ENCODE measurements around the gene ACTG1.

Gene ACTG1

DNA sequence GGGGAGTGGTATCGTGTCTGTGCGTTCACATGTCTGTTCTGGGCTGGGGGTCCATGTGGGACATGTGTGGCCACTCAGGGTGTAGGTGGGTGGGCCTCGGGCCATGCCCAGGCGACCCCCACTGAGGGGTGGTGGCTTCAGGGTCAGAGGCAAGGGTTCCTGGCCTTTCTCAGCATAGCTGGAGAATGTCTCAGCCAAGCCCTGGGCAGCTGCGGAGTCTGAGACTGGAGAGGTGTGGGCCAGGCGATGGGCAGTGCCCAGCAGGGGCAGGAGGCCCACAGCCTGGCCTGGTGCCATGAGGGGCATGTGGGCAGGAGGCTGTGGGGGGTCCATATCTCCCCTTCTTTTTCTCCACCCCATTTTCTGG is 16.8 kb upstream of the ACTG1 start:
- TF ChIP-seq, protein P1, sequence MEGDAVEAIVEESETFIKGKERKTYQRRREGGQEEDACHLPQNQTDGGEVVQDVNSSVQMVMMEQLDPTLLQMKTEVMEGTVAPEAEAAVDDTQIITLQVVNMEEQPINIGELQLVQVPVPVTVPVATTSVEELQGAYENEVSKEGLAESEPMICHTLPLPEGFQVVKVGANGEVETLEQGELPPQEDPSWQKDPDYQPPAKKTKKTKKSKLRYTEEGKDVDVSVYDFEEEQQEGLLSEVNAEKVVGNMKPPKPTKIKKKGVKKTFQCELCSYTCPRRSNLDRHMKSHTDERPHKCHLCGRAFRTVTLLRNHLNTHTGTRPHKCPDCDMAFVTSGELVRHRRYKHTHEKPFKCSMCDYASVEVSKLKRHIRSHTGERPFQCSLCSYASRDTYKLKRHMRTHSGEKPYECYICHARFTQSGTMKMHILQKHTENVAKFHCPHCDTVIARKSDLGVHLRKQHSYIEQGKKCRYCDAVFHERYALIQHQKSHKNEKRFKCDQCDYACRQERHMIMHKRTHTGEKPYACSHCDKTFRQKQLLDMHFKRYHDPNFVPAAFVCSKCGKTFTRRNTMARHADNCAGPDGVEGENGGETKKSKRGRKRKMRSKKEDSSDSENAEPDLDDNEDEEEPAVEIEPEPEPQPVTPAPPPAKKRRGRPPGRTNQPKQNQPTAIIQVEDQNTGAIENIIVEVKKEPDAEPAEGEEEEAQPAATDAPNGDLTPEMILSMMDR (IDR thresholded peaks at IDR 0.05; ENCODE audit: unreplicated experiment in 3 of 3) = no peak
- H3K4me3 Mint-ChIP-seq = no peak overlapping the region
- H3K36me3 Mint-ChIP-seq (ENCODE audit: low read depth) = no peaks in the 10 kb centered on the region
- peaks cover 7% of the 10 kb centered on the region for H3K27me3 Mint-ChIP-seq (ENCODE audit: low read depth)
- H3K27ac Mint-ChIP-seq = no peak overlapping the region
- no peaks in the 10 kb centered on the region for H3K9me3 Mint-ChIP-seq
- no peaks in the 10 kb centered on the region for H3K4me1 Mint-ChIP-seq

DNA sequence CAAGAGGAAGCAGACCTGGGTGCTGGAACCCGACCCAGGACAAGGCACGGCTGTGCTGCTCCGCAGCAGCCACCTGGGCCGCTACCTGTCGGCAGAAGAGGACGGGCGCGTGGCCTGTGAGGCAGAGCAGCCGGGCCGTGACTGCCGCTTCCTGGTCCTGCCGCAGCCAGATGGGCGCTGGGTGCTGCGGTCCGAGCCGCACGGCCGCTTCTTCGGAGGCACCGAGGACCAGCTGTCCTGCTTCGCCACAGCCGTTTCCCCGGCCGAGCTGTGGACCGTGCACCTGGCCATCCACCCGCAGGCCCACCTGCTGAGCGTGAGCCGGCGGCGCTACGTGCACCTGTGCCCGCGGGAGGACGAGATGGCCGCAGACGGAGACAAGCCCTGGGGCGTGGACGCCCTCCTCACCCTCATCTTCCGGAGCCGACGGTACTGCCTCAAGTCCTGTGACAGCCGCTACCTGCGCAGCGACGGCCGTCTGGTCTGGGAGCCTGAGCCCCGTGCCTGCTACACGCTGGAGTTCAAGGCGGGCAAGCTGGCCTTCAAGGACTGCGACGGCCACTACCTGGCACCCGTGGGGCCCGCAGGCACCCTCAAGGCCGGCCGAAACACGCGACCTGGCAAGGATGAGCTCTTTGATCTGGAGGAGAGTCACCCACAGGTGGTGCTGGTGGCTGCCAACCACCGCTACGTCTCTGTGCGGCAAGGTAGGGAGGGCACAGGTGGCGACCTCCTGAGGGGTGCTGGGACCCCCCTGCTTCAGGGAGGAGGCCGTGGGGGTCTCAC is 16.2 kb upstream of the ACTG1 start:
- no peaks in the 10 kb centered on the region for H3K36me3 Mint-ChIP-seq (ENCODE audit: low read depth)
- H3K4me3 Mint-ChIP-seq = no peak overlapping the region
- TF ChIP-seq, protein P1 (IDR thresholded peaks at IDR 0.05; ENCODE audit: unreplicated experiment in 3 of 3) = no peak
- H3K27ac Mint-ChIP-seq = no peak overlapping the region
- H3K27me3 Mint-ChIP-seq (ENCODE audit: low read depth) = peaks cover 7% of the 10 kb centered on the region
- H3K4me1 Mint-ChIP-seq = no peaks in the 10 kb centered on the region
- H3K9me3 Mint-ChIP-seq = no peaks in the 10 kb centered on the region

DNA sequence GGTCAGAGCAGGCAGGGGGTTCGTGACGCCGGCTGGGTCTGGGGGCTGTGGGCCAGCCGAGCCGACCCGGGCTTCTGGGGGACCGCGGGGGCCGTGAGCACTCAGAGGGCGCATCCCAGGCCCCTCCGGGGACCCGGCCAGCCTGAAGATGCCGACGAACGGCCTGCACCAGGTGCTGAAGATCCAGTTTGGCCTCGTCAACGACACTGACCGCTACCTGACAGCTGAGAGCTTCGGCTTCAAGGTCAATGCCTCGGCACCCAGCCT is 15.7 kb upstream of the ACTG1 start:
- Mint-ChIP-seq H3K9me3 (no peaks in the 10 kb centered on the region), H3K4me1 (peaks cover 2% of the 10 kb centered on the region), H3K4me3 (no peak overlapping the region), H3K27ac (no peak overlapping the region), H3K27me3 (ENCODE audit: low read depth) (peaks cover 5% of the 10 kb centered on the region), H3K36me3 (ENCODE audit: low read depth) (no peaks in the 10 kb centered on the region)
- TF ChIP-seq, protein P1 (IDR thresholded peaks at IDR 0.05; ENCODE audit: unreplicated experiment in 3 of 3) = no peak

DNA sequence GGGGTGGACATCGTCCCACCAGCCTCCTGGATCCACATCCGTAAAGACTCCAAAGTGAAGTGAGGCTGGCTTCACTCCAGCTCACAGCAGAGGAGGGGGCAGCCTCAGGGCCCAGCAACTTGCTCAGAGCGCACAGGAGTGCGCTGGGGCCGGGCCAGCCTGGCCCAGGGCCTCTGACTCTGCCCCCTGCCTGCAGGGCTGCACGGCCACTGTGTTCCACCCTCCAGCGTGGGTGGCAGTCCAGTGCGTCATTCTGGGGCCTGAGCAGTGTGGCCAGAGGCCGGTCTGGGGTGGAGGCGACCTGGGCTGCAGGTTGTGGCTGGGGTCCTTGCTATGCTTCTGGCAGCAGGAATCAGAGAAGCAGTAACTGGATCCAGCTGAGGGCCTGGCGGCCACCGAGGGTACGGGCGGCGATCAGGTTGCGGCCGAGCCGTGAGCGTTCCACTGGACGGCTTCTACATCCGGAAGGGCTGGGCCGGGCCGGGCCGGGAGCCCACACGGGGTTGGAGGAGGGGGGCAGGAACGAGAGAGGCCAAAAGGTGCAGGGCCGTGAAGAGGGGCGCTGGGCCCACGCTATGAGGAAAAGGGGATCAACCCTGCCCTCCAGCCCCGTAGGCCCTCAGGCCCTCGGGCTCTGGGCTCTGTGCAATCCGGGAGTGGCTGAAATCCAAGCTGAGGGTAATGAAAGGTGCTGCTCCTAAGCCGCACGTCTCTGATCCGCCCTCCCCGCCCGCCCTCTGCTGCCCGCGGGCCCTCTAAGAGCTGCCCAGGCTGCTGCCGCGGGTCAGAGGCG is 15.2 kb upstream of the ACTG1 start, which contains the start of gene FSCN2:
Gene FSCN2, plus strand, starts transcription at position 787 of the 793 bp plus-strand sequence. CDS start 155 bp downstream, outside the sequence.
- Mint-ChIP-seq H3K36me3 (ENCODE audit: low read depth) (no peaks in the 10 kb centered on the region), H3K4me1 (peaks cover 7% of the 10 kb centered on the region), H3K9me3 (no peaks in the 10 kb centered on the region), H3K4me3 (no peak within 1 kb of the TSS), H3K27me3 (ENCODE audit: low read depth) (peaks cover 8% of the 10 kb centered on the region), H3K27ac (no peak within 1 kb of the TSS)
- TF ChIP-seq, protein P1 (IDR thresholded peaks at IDR 0.05; ENCODE audit: unreplicated experiment in 3 of 3) = no peak

DNA sequence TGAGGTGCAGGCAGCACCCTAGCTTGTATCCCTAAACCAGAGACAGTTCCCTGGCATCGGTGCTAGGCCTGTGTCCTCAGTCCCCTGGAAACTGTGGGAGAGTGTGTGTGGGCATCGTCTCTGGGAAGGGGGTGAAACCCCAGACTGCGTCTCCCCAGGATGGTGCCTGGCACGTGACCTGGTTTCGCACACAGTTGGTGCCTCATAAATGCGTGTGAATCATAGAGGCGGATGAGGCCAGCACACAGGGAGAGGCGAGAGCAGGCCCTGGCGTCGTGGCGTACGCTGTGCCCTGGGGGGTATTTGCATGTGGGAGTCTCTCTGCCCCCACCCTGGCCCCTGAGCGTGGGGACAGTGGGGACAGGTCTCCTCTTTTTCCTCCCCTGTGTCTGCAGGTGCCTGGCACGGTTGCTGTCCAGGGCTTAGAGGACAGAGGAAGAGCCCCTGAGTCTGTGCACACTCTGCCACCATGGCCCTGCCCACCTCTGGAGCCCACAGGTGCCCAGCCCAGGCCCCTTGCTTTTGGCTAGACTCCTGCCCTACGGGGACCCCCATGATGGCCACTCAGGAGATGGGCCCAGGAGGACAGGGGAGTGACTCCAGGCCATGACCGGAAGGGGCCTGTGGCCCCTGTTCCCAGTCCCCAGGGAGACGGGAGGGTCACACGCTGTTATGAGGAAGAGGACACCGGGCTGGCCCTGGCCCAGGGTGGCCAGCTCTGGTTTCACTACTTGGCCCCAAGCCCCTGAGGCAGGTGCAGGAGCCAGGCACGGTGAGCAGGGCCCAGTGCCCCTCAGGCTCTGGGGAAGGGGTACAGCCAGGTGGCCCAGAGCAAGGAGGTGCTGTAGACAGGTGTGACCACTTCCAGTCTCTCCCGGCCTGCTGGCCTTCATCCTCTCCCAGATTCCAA is 14.3 kb upstream of the ACTG1 start:
- H3K27me3 Mint-ChIP-seq (ENCODE audit: low read depth) = peaks cover 13% of the 10 kb centered on the region
- H3K4me1 Mint-ChIP-seq = peaks cover 13% of the 10 kb centered on the region
- H3K27ac Mint-ChIP-seq = no peak overlapping the region
- H3K4me3 Mint-ChIP-seq = no peak overlapping the region
- TF ChIP-seq, protein P1 (IDR thresholded peaks at IDR 0.05; ENCODE audit: unreplicated experiment in 3 of 3) = no peak
- H3K36me3 Mint-ChIP-seq (ENCODE audit: low read depth) = no peaks in the 10 kb centered on the region
- H3K9me3 Mint-ChIP-seq = no peaks in the 10 kb centered on the region
